Rectal smooth muscle tissue (tissue), 1 donor: ENCODE results near the gene NFKBIE.

Experiments used
- H3K27ac ChIP-seq: one replicate; pipeline ENCODE4 v1.7.0; 2013; ENCODE audit warnings: low read depth, low read length, inconsistent platforms
- H3K27me3 ChIP-seq: one replicate; pipeline ENCODE4 v1.7.0; 2013; ENCODE audit warnings: low read length; ENCODE audit not compliant: control insufficient read depth, insufficient read depth
- H3K36me3 ChIP-seq: one replicate; pipeline ENCODE4 v1.7.0; 2013; ENCODE audit warnings: low read length; ENCODE audit not compliant: control insufficient read depth, insufficient read depth
- H3K4me1 ChIP-seq: one replicate; pipeline ENCODE4 v1.7.0; 2013; ENCODE audit warnings: low read length; ENCODE audit not compliant: control insufficient read depth, insufficient read depth
- H3K4me3 ChIP-seq: one replicate; pipeline ENCODE4 v1.7.0; 2013; ENCODE audit warnings: low read length
- H3K9ac ChIP-seq: one replicate; pipeline ENCODE4 v1.7.0; 2013; ENCODE audit warnings: low read length

Gene NFKBIE

GRCh38 chr6:44220913-44221290 is 44.4 kb downstream of the NFKBIE start:
- Histone ChIP-seq H3K27ac (peak overlapping the region; percentile 90), H3K27me3 (no peaks in the 10 kb centered on the region), H3K4me1 (peaks cover 52% of the 10 kb centered on the region), H3K9ac (no peak overlapping the region), H3K36me3 (no peaks in the 10 kb centered on the region), H3K4me3 (no peak overlapping the region)

- Histone ChIP-seq H3K36me3 (no peaks in the 10 kb centered on the region), H3K4me3 (peak overlapping the region; percentile 69), H3K9ac (peak overlapping the region; percentile 64), H3K4me1 (peaks cover 47% of the 10 kb centered on the region), H3K27me3 (no peaks in the 10 kb centered on the region), H3K27ac (peak overlapping the region; percentile 81)
Measured at GRCh38 chr6:44219815-44220784, 45.3 kb downstream of the NFKBIE start.

GRCh38 chr6:44219053-44219814 is 46.1 kb downstream of the NFKBIE start:
- H3K4me3 ChIP-seq: peak overlapping the region; percentile 69
- H3K36me3 ChIP-seq: no peaks in the 10 kb centered on the region
- peak overlapping the region; percentile 67 for H3K9ac ChIP-seq
- no peaks in the 10 kb centered on the region for H3K27me3 ChIP-seq
- peaks cover 40% of the 10 kb centered on the region for H3K4me1 ChIP-seq
- peak overlapping the region; percentile 81 for H3K27ac ChIP-seq

- H3K27me3 ChIP-seq: no peaks in the 10 kb centered on the region
- H3K4me1 ChIP-seq: peaks cover 35% of the 10 kb centered on the region
- H3K9ac ChIP-seq: no peak overlapping the region
- H3K27ac ChIP-seq: peak overlapping the region; percentile 85
- H3K36me3 ChIP-seq: no peaks in the 10 kb centered on the region
- H3K4me3 ChIP-seq: no peak overlapping the region
Measured at GRCh38 chr6:44217332-44218143, 47.8 kb downstream of the NFKBIE start.

GRCh38 chr6:44216677-44217331 is 48.5 kb downstream of the NFKBIE start, which contains the start of gene MYMX:
Gene MYMX, plus strand, starts transcription at chr6:44216926. Its CDS starts 546 bp downstream, at chr6:44217472.
- Histone ChIP-seq H3K9ac (no peak within 1 kb of the TSS), H3K27me3 (no peaks in the 10 kb centered on the region), H3K27ac (peak within 1 kb of the TSS; percentile 85), H3K4me1 (peaks cover 29% of the 10 kb centered on the region), H3K36me3 (no peaks in the 10 kb centered on the region), H3K4me3 (no peak within 1 kb of the TSS)

GRCh38 chr6:44214307-44214706 is 51.0 kb downstream of the NFKBIE start:
- H3K4me1 ChIP-seq: peaks cover 19% of the 10 kb centered on the region
- no peaks in the 10 kb centered on the region for H3K36me3 ChIP-seq
- H3K27me3 ChIP-seq: no peaks in the 10 kb centered on the region
- no peak overlapping the region for H3K9ac ChIP-seq
- no peak overlapping the region for H3K27ac ChIP-seq
- H3K4me3 ChIP-seq: no peak overlapping the region

- Histone ChIP-seq H3K4me1 (no peaks in the 10 kb centered on the region), H3K36me3 (no peaks in the 10 kb centered on the region), H3K4me3 (no peak overlapping the region), H3K27me3 (no peaks in the 10 kb centered on the region), H3K9ac (no peak overlapping the region), H3K27ac (no peak overlapping the region)
Measured at GRCh38 chr6:44211284-44211683, 54.1 kb downstream of the NFKBIE start.
